ENCODE measurements around the gene PHKG2.

Gene PHKG2

GRCh38 chr16:30728899-30729672 lies 19.1 kb upstream of the PHKG2 start:
- DNase-seq = no peak

DNA sequence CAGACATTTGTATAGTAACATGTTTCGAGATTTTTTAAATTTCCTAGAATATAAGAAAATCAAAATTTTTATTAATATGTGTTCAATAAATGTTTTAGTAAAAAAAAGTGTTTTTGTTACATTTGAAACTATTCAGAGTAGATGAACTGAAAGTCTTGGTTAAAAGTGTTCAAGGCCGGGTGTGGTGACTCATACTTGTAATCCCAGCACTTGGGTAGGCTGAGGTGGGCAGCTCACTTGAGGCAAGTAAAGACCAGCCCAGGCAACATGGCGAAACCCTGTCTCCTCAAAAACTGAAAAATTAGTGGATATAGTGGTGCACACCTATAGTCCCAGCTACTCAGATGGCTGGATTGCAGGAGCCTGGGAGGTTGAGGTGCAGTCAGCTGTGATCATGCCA lies 16.8 kb upstream of the PHKG2 start:
- DNase-seq = no peak

GRCh38 chr16:30736995-30737793 lies 11.0 kb upstream of the PHKG2 start:
- DNase-seq = no peak

DNA sequence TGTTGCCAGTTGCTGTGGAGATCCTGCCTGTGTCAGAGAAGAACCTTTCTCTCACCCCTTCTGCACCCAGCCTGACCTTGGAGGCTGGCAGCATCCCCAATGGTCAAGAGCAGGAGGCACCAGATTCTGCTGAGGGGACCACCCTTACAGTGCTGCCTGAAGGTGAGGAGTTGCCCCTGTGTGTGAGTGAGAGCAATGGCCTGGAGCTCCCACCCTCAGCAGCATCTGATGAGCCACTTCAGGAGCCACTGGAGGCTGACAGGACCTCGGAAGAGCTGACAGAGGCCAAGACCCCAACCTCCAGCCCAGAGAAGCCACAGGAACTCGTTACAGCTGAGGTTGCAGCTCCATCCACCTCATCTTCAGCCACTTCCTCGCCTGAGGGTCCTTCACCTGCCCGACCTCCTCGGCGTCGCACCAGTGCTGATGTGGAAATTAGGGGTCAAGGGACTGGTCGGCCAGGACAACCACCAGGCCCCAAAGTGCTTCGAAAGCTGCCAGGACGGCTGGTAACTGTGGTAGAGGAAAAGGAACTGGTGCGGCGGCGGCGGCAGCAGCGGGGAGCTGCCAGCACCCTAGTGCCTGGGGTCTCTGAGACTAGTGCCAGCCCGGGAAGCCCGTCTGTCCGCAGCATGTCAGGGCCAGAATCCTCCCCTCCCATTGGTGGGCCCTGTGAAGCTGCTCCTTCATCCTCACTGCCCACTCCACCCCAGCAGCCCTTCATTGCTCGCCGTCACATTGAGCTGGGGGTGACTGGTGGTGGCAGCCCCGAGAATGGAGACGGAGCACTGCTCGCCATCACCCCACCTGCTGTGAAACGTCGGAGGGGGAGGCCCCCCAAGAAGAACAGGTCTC lies 10.2 kb upstream of the PHKG2 start:
- no peak for DNase-seq

- DNase-seq = no peak
These were observed 9.0 kb upstream of the PHKG2 start for GRCh38 chr16:30738984-30739951.

DNA sequence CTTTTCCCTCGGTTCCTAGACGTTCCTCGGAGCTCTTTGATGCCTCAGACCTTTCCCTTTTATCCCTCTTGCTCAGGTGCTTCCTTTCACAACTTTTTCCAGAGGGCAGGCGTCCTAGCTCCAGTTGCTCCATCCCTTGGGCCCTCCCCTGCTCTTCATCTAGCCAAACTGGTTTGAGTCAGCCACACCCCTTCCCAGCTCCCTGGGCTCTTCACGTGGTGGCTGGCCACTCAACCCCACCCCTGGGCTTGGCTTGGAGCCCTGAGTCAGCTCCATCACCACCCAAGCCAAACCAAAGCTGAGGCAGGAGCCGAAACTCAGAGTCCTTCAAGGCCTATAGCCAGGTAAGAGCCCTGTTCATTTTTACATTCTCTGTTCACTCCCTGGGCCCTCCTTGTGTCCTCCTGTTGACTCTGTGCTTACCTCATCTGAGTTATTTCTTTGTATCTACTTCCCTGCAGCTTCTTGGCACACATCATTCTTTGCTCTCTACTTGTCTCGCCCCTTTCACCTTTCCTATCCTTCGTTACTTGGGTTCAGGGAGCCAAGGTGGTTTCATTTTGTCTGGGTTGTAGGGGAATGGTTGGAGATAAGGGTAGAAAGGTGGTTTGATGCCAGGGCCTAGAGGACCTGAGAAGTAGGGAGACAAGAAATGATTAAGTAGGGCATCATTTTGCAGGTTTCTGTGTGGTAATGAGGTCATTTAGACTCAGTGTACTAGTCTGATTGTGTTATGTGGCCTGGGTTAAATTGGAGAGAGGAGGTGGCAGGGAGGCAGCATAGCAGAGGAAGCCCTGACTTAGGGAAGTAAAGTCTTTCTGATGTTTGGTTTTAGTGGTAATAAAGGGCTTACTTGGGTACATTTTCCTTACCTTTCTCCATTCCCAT lies 7.6 kb upstream of the PHKG2 start:
- DNase-seq = no peak

- DNase-seq = no peak
These were observed 6.7 kb upstream of the PHKG2 start for GRCh38 chr16:30741461-30741914.

DNA sequence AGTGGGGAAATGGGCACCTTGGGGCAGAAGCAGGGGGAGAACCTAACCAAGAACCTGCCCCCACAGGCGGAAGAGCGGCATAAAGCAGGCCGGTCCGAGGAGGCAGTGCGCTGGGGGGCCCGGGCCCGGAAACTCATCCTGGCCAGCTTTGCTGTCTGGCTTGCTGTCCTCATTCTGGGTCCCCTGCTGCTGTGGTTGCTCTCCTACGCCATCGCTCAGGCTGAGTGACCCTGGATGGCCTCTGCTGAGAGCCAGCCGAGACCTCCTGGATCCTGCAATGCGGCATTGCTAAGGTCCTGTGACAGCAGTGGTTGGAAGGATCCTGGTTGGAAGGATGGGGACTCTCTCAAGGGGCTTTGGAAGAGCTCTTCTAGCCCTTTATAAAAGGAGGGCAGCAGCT lies 4.5 kb upstream of the PHKG2 start:
- DNase-seq = no peak

DNA sequence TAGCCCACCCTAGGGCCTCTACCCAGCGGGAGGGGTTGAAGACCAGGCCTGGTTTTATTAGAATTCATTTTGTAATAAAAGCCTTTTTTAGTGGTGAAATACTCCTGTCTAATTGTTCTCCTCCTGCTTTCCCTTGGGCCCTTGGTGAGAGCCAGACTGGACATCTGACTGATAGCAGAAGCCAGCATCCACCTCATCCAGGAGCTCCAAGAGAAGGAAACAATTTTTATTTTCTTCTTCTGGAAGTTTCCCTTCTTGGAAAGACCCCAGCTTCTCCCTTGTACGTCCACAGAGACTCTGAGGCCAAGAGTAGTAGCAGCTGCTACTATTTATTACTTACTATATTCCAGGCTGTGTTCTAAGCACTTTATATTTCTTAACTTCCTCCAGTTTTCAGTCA lies 4.0 kb upstream of the PHKG2 start:
- DNase-seq = no peak

DNA sequence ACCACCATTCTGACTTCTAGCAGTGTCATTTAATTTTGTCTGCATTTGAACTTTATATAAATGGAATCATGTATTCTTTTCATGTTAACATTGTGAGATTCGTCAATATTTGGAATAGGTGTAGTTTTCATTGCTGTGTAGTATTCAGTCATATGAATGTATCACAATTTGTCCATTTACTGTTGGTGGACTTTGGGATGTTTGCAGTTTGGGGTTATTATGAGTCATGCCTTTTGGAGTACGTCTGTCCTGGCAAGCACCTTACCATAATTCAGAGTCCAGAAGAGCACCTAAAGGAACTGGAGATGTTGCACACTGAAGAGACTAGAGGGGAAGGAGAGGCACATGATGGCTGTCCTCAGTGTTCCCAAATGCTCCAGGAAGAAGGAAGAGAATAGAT lies 3.1 kb upstream of the PHKG2 start:
- no peak for DNase-seq

GRCh38 chr16:30746638-30747175 lies 1.5 kb upstream of the PHKG2 start:
- DNase-seq = no peak

GRCh38 chr16:30747331-30747730 lies 894 bp upstream of the PHKG2 start:
- DNase-seq = no peak

DNA sequence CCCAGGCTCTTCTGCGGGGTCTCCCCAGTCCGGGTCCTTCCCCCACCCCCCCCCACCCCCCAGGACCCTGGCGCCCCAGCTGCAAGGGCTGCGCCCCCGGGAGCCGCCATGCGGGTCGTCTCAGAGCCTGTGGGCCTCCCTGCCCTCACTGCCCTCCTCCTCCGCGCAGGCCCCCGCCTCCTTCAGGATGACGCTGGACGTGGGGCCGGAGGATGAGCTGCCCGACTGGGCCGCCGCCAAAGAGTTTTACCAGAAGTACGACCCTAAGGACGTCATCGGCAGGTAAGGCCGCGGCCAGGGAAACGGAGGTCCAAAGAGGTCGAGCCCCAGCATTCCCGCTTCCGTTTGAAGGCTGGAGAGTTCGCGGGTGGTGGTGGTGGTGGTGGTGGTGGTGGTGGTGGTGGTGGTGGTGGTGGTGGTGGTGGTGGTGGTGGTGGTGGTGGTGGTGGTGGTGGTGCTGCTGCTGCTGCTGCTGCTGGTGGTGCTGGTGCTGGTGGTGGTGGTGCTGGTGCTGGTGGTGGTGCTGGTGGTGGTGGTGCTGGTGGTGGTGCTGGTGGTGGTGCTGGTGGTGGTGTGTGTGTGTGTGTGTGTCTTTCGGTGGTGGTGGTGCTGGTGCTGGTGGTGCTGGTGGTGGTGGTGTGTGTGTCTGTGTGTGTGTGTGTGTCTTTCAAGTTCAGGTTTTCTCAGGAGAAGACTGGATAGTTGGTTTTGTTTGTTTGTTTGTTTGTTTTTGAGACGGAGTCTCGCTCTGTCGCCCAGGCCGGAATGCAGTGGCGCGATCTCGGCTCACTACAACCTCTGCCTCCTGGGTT lies 615 bp downstream of the PHKG2 start:
- DNase-seq = no peak

GRCh38 chr16:30750201-30750600 lies 2.0 kb downstream of the PHKG2 start:
- DNase-seq = no peak

GRCh38 chr16:30750876-30751465 lies 2.7 kb downstream of the PHKG2 start:
- no peak for DNase-seq

DNA sequence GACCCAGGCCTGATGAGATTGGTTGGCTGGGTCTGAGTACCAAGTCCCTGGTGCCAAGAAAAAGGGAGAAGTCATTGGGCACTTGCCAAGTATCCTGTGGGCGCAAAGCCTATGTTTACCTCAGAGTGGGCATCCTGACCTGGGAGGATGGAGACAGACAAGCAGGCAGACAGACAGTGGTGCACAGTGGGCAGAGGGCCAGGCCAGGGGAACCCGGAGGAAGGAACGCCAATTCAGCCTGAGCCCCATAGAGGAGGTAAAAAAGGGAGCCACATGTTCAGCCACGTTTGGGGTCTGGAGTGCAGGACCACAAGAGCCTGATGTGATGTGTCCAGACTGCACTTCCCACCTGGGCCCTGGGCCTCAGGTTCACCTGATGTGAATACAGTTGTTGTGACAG lies 5.4 kb downstream of the PHKG2 start:
- DNase-seq = no peak

- DNase-seq = no peak
These were observed 7.9 kb downstream of the PHKG2 start for GRCh38 chr16:30755955-30756780.

GRCh38 chr16:30756781-30757100 lies 8.5 kb downstream of the PHKG2 start:
- DNase-seq = no peak

DNA sequence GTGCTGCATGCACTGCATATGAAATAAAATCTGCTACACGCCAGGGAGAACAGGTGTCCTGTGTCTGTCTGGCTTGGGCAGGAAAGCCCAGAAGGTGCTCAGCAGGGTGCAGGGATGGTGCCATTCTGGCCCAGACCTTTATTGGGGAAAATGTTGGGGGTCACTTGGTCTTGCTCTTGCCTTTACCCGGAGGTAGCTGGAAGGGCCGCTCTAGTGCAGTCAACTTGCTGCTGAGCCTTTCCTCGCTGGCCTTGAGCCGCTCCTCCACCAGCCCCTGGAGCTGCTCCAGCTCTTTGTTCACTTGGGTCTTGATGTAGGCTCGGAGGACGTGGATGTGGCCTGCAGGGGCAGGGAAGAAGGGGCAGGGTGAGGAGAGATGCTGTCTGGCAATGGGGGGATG lies 9.1 kb downstream of the PHKG2 start:
- no peak for DNase-seq
